Right atrium auricular region (tissue), 2 donors: ENCODE results near the gene ALDH2. TPM values are rescaled to one million over a fixed set of nuclear protein-coding genes. Genes with fewer than 3 reads are reported as not detected.

Source experiments
- DNase-seq: peaks from one replicate; pipeline ENCODE4 v3.0.0-alpha.2; 2019; ENCODE audit warnings: low spot score
- H3K27ac ChIP-seq, 2 donors: fragments of 200-600 bp; sonication (generic); 1 replicate in 1 of 2; 2 replicates in 1 of 2; pipeline ENCODE4 v1.5.1; 2016 to 2019
- H3K27me3 ChIP-seq, 2 donors: fragments of 200-600 bp; sonication (generic); one replicate each; pipeline versions ENCODE4 v1.5.1 to v1.6.0; 2017 to 2019
- H3K36me3 ChIP-seq: fragments of 200-600 bp; sonication (generic); one replicate; pipeline ENCODE4 v1.5.1; 2016
- H3K4me1 ChIP-seq, 2 donors: fragments of 200-600 bp; sonication (generic); one replicate each; pipeline versions ENCODE4 v1.5.1 to v1.6.0; 2017 to 2019
- H3K4me3 ChIP-seq, 2 donors: fragments of 200-600 bp; sonication (generic); 1 replicate in 1 of 2; 2 replicates in 1 of 2; pipeline ENCODE4 v1.5.1; 2017 to 2019; ENCODE audit warnings: mild to moderate bottlenecking in 1 of 2, moderate library complexity in 1 of 2
- H3K9me3 ChIP-seq, 2 donors: fragments of 200-600 bp; sonication (generic); one replicate each; pipeline ENCODE4 v1.5.1; 2019
- CTCF ChIP-seq, 2 donors: fragments of 200-600 bp; sonication (generic); IDR thresholded peaks; one replicate each; pipeline ENCODE4 v1.5.1; 2019; ENCODE audit warnings: antibody characterized with exemption in 2 of 2
- microRNA-seq, 2 donors: library from miRNA; unstranded; fragments of <30 nt; microRNA quantifications; one replicate each; pipeline ENCODE4, GENCODE V29; 2016 to 2017; ENCODE audit warnings: borderline number of aligned reads in 2 of 2, borderline replicate concordance in 1 of 2
- total RNA-seq, 2 donors: library from RNA; depleted of rRNA; stranded (reverse); fragments of >200 nt; gene quantifications; one replicate each; pipeline ENCODE4 v1.1.0, GENCODE V29; 2016

Gene ALDH2
- total RNA-seq, 2 donors from 2014 or later, result 157 to 158 TPM

- H3K27me3 ChIP-seq, result no peaks in the 10 kb centered on the region
- H3K4me3 ChIP-seq, result no peak overlapping the region
- no peaks in the 10 kb centered on the region for H3K36me3 ChIP-seq
- H3K27ac ChIP-seq, result no peak overlapping the region
- H3K9me3 ChIP-seq, result no peaks in the 10 kb centered on the region
- TF ChIP-seq CTCF (IDR thresholded peaks at IDR 0.05), result no peak
- no peak for DNase-seq
- H3K4me1 ChIP-seq, result peaks cover 0 to 27% of the 10 kb centered on the region in 2 donors
These were observed 79.3 kb downstream of the ALDH2 start for GRCh38 chr12:111846016-111846415.

- Histone ChIP-seq H3K4me1 (no peaks in the 10 kb centered on the region), H3K4me3 (no peak overlapping the region), H3K27me3 (no peaks in the 10 kb centered on the region), H3K27ac (no peak overlapping the region), H3K9me3 (no peaks in the 10 kb centered on the region), H3K36me3 (no peaks in the 10 kb centered on the region)
- DNase-seq, result no peak
- TF ChIP-seq CTCF (IDR thresholded peaks at IDR 0.05), result no peak
These were observed 83.8 kb downstream of the ALDH2 start for GRCh38 chr12:111850526-111850925.

- TF ChIP-seq CTCF (IDR thresholded peaks at IDR 0.05), result no peak
- DNase-seq, result no peak
- Histone ChIP-seq H3K36me3 (no peaks in the 10 kb centered on the region), H3K4me1 (no peaks in the 10 kb centered on the region), H3K9me3 (no peaks in the 10 kb centered on the region), H3K4me3 (no peak overlapping the region), H3K27ac (no peak overlapping the region), H3K27me3 (no peaks in the 10 kb centered on the region)
These were observed 91.5 kb downstream of the ALDH2 start for GRCh38 chr12:111858186-111858585.

- no peak for TF ChIP-seq CTCF (IDR thresholded peaks at IDR 0.05)
- Histone ChIP-seq H3K4me1 (no peaks in the 10 kb centered on the region), H3K27me3 (no peaks in the 10 kb centered on the region), H3K9me3 (no peaks in the 10 kb centered on the region), H3K27ac (no peak overlapping the region), H3K4me3 (no peak overlapping the region), H3K36me3 (no peaks in the 10 kb centered on the region)
- DNase-seq, result no peak
These were observed 92.0 kb downstream of the ALDH2 start for GRCh38 chr12:111858778-111859177.

- H3K27me3 ChIP-seq, result no peaks in the 10 kb centered on the region
- no peaks in the 10 kb centered on the region for H3K9me3 ChIP-seq
- no peak for DNase-seq
- H3K4me3 ChIP-seq, result no peak overlapping the region
- peaks cover 39% of the 10 kb centered on the region for H3K36me3 ChIP-seq
- TF ChIP-seq CTCF (IDR thresholded peaks at IDR 0.05), result no peak
- H3K4me1 ChIP-seq, result no peaks in the 10 kb centered on the region
- no peak overlapping the region for H3K27ac ChIP-seq
These were observed 98.2 kb downstream of the ALDH2 start for GRCh38 chr12:111864913-111865312.

Small RNA genes lying within 50 kb of the gene (microRNA-seq; reads per million reads assigned to microRNA genes)
- 0 to 0.71 reads per million in 2 donors for gene MIR6761

Other genes starting within 250 kb of the ALDH2 start
- gene ATXN2, start 167.6 kb upstream of the ALDH2 start, total RNA-seq, result 10 to 100 TPM; 33.4 to 36.6 TPM
- 10 to 100 TPM; 10.1 to 13.4 TPM for gene BRAP, start 81.0 kb upstream of the ALDH2 start, total RNA-seq
- 10 to 100 TPM; 13.0 to 18.2 TPM for gene ACAD10, start 80.9 kb upstream of the ALDH2 start, total RNA-seq
- gene MAPKAPK5, start 75.3 kb downstream of the ALDH2 start, total RNA-seq, result 10 to 100 TPM; 30.9 to 42.5 TPM
- 10 to 100 TPM in 1 of 2 donors, 1 to 10 TPM in 1; 9.3 to 30.0 TPM for gene TMEM116, start 246.2 kb downstream of the ALDH2 start, total RNA-seq
- 10 to 100 TPM; 20.9 to 26.8 TPM for gene ERP29, start 246.5 kb downstream of the ALDH2 start, total RNA-seq